Testis (tissue), 2 donors: ENCODE measurements around the gene SLC25A29.

Source experiments
- CTCF ChIP-seq, 3 experiments: fragments of 450-650 bp in 2 of 3; fragments of 200-600 bp in 1 of 3; sonication (generic) in 1 of 3; IDR thresholded peaks; one replicate each; pipeline ENCODE4 v1.5.1; 2016 to 2019; ENCODE audit warnings: antibody characterized with exemption in 3 of 3, mild to moderate bottlenecking in 2 of 3, moderate library complexity in 1 of 3
- POLR2A ChIP-seq: fragments of 450-650 bp; IDR thresholded peaks from one replicate; pipeline ENCODE4 v1.6.1; 2017; ENCODE audit warnings: antibody characterized with exemption, mild to moderate bottlenecking, moderate library complexity

GRCh38 chr14:100299238-100299560, 7.0 kb downstream of the SLC25A29 start:
- TF ChIP-seq POLR2A (no peak), CTCF (IDR thresholded peaks at IDR 0.05) (no peak)
